ENCODE measurements around the gene B4GALNT3. TPM values are rescaled to one million over a fixed set of nuclear protein-coding genes. Genes with fewer than 3 reads are reported as not detected.

Gene B4GALNT3
- total RNA-seq, 1 experiment from 2014 or later = 23.3 TPM

GRCh38 chr12:572532-572899 is 112.8 kb downstream of the B4GALNT3 start:
- Mint-ChIP-seq H3K36me3 (ENCODE audit: insufficient read depth in 1 of 3, low read depth in 3 of 3) (peaks cover 0 to 2% (median 0%) of the 10 kb centered on the region in 3 experiments; a peak in 3 of 7 replicates), H3K27ac (no peak overlapping the region), H3K27me3 (ENCODE audit: low read depth) (peaks cover 21% of the 10 kb centered on the region), H3K4me1 (peaks cover 18 to 20% of the 10 kb centered on the region in 2 experiments), H3K4me3 (no peak overlapping the region), H3K9me3 (peaks cover 2 to 6% of the 10 kb centered on the region in 2 experiments; a peak in 2 of 5 replicates)
- Histone ChIP-seq H2BK5ac (ENCODE audit: insufficient read length, low read length) (no peak overlapping the region), H4K8ac (replicated peaks; ENCODE audit: insufficient read length, low read depth, low read length) (no peak overlapping the region), H3K79me1 (ENCODE audit: insufficient read depth, low read depth, low read length, poor library complexity, severe bottlenecking) (no peaks in the 10 kb centered on the region), H3K18ac (ENCODE audit: insufficient read length, low read depth, low read length) (no peak overlapping the region), H4K20me1 (ENCODE audit: control insufficient read depth, insufficient read depth, insufficient read length) (no peaks in the 10 kb centered on the region), H2AFZ (ENCODE audit: low read length) (no peak overlapping the region), H3K27me3 (ENCODE audit: insufficient read depth, low read length) (no peaks in the 10 kb centered on the region), H3K14ac (ENCODE audit: insufficient read depth, low read length) (no peak overlapping the region), H4K5ac (ENCODE audit: insufficient read length, low read depth, low read length) (no peak overlapping the region), H3K9ac (ENCODE audit: extremely low read depth, insufficient read length, low read length) (no peak overlapping the region), H2BK120ac (ENCODE audit: low read depth, low read length, poor library complexity, severe bottlenecking) (no peak overlapping the region), H2BK20ac (ENCODE audit: low read depth, low read length, poor library complexity, severe bottlenecking) (no peak overlapping the region), H2BK12ac (ENCODE audit: insufficient read length, low read depth, low read length) (no peak overlapping the region), H3K4ac (ENCODE audit: low read depth, low read length) (no peak overlapping the region), H3K27ac (ENCODE audit: insufficient read length, low read depth, low read length) (no peak overlapping the region), H3K56ac (ENCODE audit: insufficient read length, low read depth, low read length) (no peak overlapping the region), H3K23me2 (ENCODE audit: insufficient read length, low read depth, low read length, poor library complexity, severe bottlenecking) (peaks cover 11% of the 10 kb centered on the region), H4K91ac (ENCODE audit: insufficient read length, low read depth, low read length) (no peak overlapping the region), H3K79me2 (ENCODE audit: insufficient read depth, low read length) (no peaks in the 10 kb centered on the region), H2BK15ac (ENCODE audit: low read depth, low read length) (no peak overlapping the region), H3K4me2 (ENCODE audit: insufficient read depth, insufficient read length, low read length) (no peak overlapping the region), H3K23ac (ENCODE audit: insufficient read length, low read depth, low read length) (no peak overlapping the region), H2AK5ac (ENCODE audit: insufficient read length, low read length) (no peak overlapping the region), H3T11ph (ENCODE audit: low read length) (no peak overlapping the region), H3K4me1 (ENCODE audit: insufficient read depth, low read length) (no peaks in the 10 kb centered on the region; the same call in 1 of the 2 replicates), H3K9me3 (ENCODE audit: control insufficient read depth, low read depth, low read length) (no peaks in the 10 kb centered on the region)
- no peak for TF ChIP-seq CTCF (conservative IDR thresholded peaks at IDR 0.05)
- no peak for DNase-seq
- no CpG with 5 or more reads among the region's 3 CpGs for WGBS (ENCODE audit: extremely low coverage, insufficient read length, low lambda C conversion rate)

Data from H9 (cell line).